Spleen (tissue), 11 donors: ENCODE results near the gene KRTCAP2. TPM values are rescaled to one million over a fixed set of nuclear protein-coding genes. Genes with fewer than 3 reads are reported as not detected.

ENCODE experiments used
- DNase-seq: peaks from one replicate; pipeline ENCODE4 v3.0.0-alpha.2; 2020
- H3K27ac ChIP-seq, 8 donors: fragments of 200-600 bp; sonication (generic) in 7 of 8; 1 replicate in 4 of 8; 2 replicates in 4 of 8; pipeline versions ENCODE4 v1.5.0 to v1.8.0; 2016 to 2021; ENCODE audit warnings: inconsistent platforms in 4 of 8, mild to moderate bottlenecking in 4 of 8, moderate library complexity in 1 of 8
- H3K27me3 ChIP-seq, 7 donors: fragments of 200-600 bp; sonication (generic) in 6 of 7; replicated peaks in 1 of 7; 1 replicate in 4 of 7; 2 replicates in 3 of 7; pipeline versions ENCODE4 v1.5.0 to v1.8.0; 2016 to 2021; ENCODE audit warnings: inconsistent platforms in 3 of 7, mild to moderate bottlenecking in 1 of 7
- H3K36me3 ChIP-seq, 6 donors: fragments of 200-600 bp; sonication (generic) in 5 of 6; 1 replicate in 4 of 6; 2 replicates in 2 of 6; pipeline versions ENCODE4 v1.5.0 to v1.8.0; 2016 to 2021; ENCODE audit warnings: inconsistent platforms in 2 of 6
- H3K4me1 ChIP-seq, 6 donors: fragments of 200-600 bp; sonication (generic) in 5 of 6; 1 replicate in 3 of 6; 2 replicates in 3 of 6; pipeline versions ENCODE4 v1.5.0 to v1.8.0; 2016 to 2021; ENCODE audit warnings: inconsistent platforms in 3 of 6
- H3K4me3 ChIP-seq, 8 donors: fragments of 200-600 bp; sonication (generic) in 7 of 8; 1 replicate in 4 of 8; 2 replicates in 4 of 8; pipeline versions ENCODE4 v1.5.0 to v1.8.0; 2016 to 2021; ENCODE audit warnings: inconsistent platforms in 4 of 8, mild to moderate bottlenecking in 4 of 8, moderate library complexity in 2 of 8
- H3K9me3 ChIP-seq, 8 donors: fragments of 200-600 bp; sonication (generic) in 7 of 8; 1 replicate in 4 of 8; 2 replicates in 4 of 8; pipeline versions ENCODE4 v1.5.0 to v1.8.0; 2016 to 2021; ENCODE audit warnings: inconsistent platforms in 4 of 8
- POLR2A ChIP-seq, 3 donors: fragments of 450-650 bp; IDR thresholded peaks; one replicate each; pipeline ENCODE4 v1.5.1; 2017; ENCODE audit warnings: antibody characterized with exemption in 3 of 3, mild to moderate bottlenecking in 1 of 3
- POLR2AphosphoS5 ChIP-seq, 3 donors: sonication (generic); formaldehyde crosslinking; IDR thresholded peaks; one replicate each; pipeline ENCODE4 v1.5.1; 2017; ENCODE audit warnings: antibody characterized with exemption in 3 of 3
- WGBS, 5 donors: extraction: QIAGEN DNeasy Blood & Tissue Kit in 3 of 5; methylation state at CpG; one replicate each; pipeline versions ENCODE4 v1.1.5 to v1.1.7; 2013 to 2018; 5-methylcytosine and 5-hydroxymethylcytosine counted together
- intact Hi-C: fragments of 100-400 bp; cut with DNase I; formaldehyde crosslinking; loops from one replicate; pipeline ENCODE4 v1.15.0; 2023; ENCODE audit warnings: low total_unique reads
- polyA plus RNA-seq, 3 donors: library from polyadenylated mRNA; stranded (reverse); fragments of 200-250 nt; gene quantifications; one replicate each; pipeline ENCODE4 v1.2.1, GENCODE V29; 2013
- total RNA-seq, 7 donors: library from RNA; depleted of rRNA in 3 of 7; stranded (reverse); fragments of >200 nt in 3 of 7; fragmentation: NEBNext Ultra II Directional in 4 of 7; extraction: Animal tissue kit (Norgen Biotek cat#: 25700) in 4 of 7; gene quantifications; one replicate each; pipeline versions ENCODE4 v1.1.0 to v1.2.1, GENCODE V29; 2016 to 2021
- TF ChIP-seq, protein P1 (sequence below), 11 experiments: fragments of 200-600 bp in 7 of 11; fragments of 450-650 bp in 4 of 11; sonication (generic) in 4 of 11; IDR thresholded peaks in 8 of 11; conservative IDR thresholded peaks in 3 of 11; 1 replicate in 7 of 11; 2 replicates in 4 of 11; pipeline versions ENCODE4 v1.4.0 to v1.8.0; 2016 to 2021; ENCODE audit warnings: antibody characterized with exemption in 11 of 11, inconsistent platforms in 4 of 11, mild to moderate bottlenecking in 1 of 11
- donor health status: healthy with polysubstance abuse.
- donor health status: DM: no; HTN: no; CAD: no; lungs with moderate emphysema.
- donor health status: DM: no; HTN: no; CAD: no.
- donor health status: Bipolar disorder and iron deficiency.
- donor health status: healthy.
- donor health status: DM: no; HTN: no; CAD: no.
- donor health status: DM: yes; HTN: yes; CAD: no.

The KRTCAP2 gene
- total and polyA plus RNA-seq, 10 donors, result 113 to 203 (median 146) TPM

- 49 to 71% (median 63%) methylated on average over 2 of the region's 2 CpGs for WGBS, 5 donors
- Histone ChIP-seq H3K27ac (no peak overlapping the region), H3K4me3 (no peak overlapping the region), H3K4me1 (peaks cover 33 to 71% (median 45%) of the 10 kb centered on the region in 6 donors), H3K9me3 (no peaks in the 10 kb centered on the region), H3K27me3 (peaks cover 0 to 36% (median 30%) of the 10 kb centered on the region in 7 donors), H3K36me3 (peaks cover 0 to 18% (median 0%) of the 10 kb centered on the region in 6 donors)
- intact Hi-C loops, result no loop called here
- TF ChIP-seq, protein P1, sequence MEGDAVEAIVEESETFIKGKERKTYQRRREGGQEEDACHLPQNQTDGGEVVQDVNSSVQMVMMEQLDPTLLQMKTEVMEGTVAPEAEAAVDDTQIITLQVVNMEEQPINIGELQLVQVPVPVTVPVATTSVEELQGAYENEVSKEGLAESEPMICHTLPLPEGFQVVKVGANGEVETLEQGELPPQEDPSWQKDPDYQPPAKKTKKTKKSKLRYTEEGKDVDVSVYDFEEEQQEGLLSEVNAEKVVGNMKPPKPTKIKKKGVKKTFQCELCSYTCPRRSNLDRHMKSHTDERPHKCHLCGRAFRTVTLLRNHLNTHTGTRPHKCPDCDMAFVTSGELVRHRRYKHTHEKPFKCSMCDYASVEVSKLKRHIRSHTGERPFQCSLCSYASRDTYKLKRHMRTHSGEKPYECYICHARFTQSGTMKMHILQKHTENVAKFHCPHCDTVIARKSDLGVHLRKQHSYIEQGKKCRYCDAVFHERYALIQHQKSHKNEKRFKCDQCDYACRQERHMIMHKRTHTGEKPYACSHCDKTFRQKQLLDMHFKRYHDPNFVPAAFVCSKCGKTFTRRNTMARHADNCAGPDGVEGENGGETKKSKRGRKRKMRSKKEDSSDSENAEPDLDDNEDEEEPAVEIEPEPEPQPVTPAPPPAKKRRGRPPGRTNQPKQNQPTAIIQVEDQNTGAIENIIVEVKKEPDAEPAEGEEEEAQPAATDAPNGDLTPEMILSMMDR (IDR thresholded peaks at IDR 0.05 in 8 of 11, conservative IDR thresholded peaks at IDR 0.05 in 3 of 11), result no peak
- TF ChIP-seq POLR2A (IDR thresholded peaks at IDR 0.05) (no peak), POLR2AphosphoS5 (IDR thresholded peaks at IDR 0.05) (no peak)
- DNase-seq, result no peak
These were observed 41.2 kb downstream of the KRTCAP2 start for GRCh38 chr1:155131856-155132255.

GRCh38 chr1:155131285-155131684 is 41.8 kb downstream of the KRTCAP2 start:
- Histone ChIP-seq H3K27ac (no peak overlapping the region), H3K4me1 (peaks cover 35 to 73% (median 46%) of the 10 kb centered on the region in 6 donors), H3K36me3 (peaks cover 0 to 18% (median 0%) of the 10 kb centered on the region in 6 donors), H3K9me3 (no peaks in the 10 kb centered on the region), H3K4me3 (no peak overlapping the region), H3K27me3 (peaks cover 0 to 42% (median 34%) of the 10 kb centered on the region in 7 donors)
- intact Hi-C loops, result no loop called here
- TF ChIP-seq POLR2A (IDR thresholded peaks at IDR 0.05), result no peak
- TF ChIP-seq POLR2AphosphoS5 (IDR thresholded peaks at IDR 0.05), result no peak
- TF ChIP-seq, protein P1 (IDR thresholded peaks at IDR 0.05 in 8 of 11, conservative IDR thresholded peaks at IDR 0.05 in 3 of 11), result no peak
- WGBS, 5 donors, result 89 to 95% (median 90%) methylated on average over 7 to 8 of the region's 8 CpGs
- no peak for DNase-seq

- Histone ChIP-seq H3K27me3 (peaks cover 0 to 50% (median 39%) of the 10 kb centered on the region in 7 donors), H3K4me1 (peaks cover 37 to 78% (median 52%) of the 10 kb centered on the region in 6 donors), H3K4me3 (peak overlapping the region in 5 of 8 donors; percentile 16 to 85 (median 30)), H3K36me3 (peaks cover 0 to 18% (median 0%) of the 10 kb centered on the region in 6 donors), H3K27ac (peak overlapping the region in 5 of 8 donors; percentile 13 to 70 (median 50)), H3K9me3 (no peaks in the 10 kb centered on the region)
- WGBS, 5 donors, result 19 to 30% (median 27%) methylated on average over 4 to 6 of the region's 6 CpGs
- intact Hi-C loops, result no loop called here
- TF ChIP-seq POLR2AphosphoS5 (IDR thresholded peaks at IDR 0.05) (no peak), POLR2A (IDR thresholded peaks at IDR 0.05) (no peak)
- TF ChIP-seq, protein P1 (IDR thresholded peaks at IDR 0.05 in 8 of 11, conservative IDR thresholded peaks at IDR 0.05 in 3 of 11), result no peak
- DNase-seq, result no peak
These were observed 42.7 kb downstream of the KRTCAP2 start for GRCh38 chr1:155130272-155131006.
